Nephron progenitor cell (in vitro differentiated cells): ENCODE data around the gene PTPRK.

Experiments used
- DNase-seq: peaks from one replicate; pipeline ENCODE4 v3.0.0; 2021
- H3K27ac Mint-ChIP-seq: 2 replicates; pipeline ENCODE4 v1.8.0; 2021; ENCODE audit warnings: mild to moderate bottlenecking, moderate library complexity, mixed read lengths
- H3K27me3 Mint-ChIP-seq: 2 replicates; pipeline ENCODE4 v1.8.0; 2021; ENCODE audit warnings: mild to moderate bottlenecking, low read depth, mixed read lengths; ENCODE audit not compliant: poor library complexity
- H3K36me3 Mint-ChIP-seq: 2 replicates; pipeline ENCODE4 v1.8.0; 2021; ENCODE audit warnings: low read depth, mixed read lengths
- H3K4me1 Mint-ChIP-seq: 2 replicates; pipeline ENCODE4 v1.8.0; 2021; ENCODE audit warnings: mixed read lengths
- H3K4me3 Mint-ChIP-seq: 2 replicates; pipeline ENCODE4 v1.8.0; 2021; ENCODE audit warnings: mild to moderate bottlenecking, moderate library complexity, mixed read lengths
- H3K9me3 Mint-ChIP-seq: 2 replicates; pipeline ENCODE4 v1.8.0; 2021; ENCODE audit warnings: mild to moderate bottlenecking, moderate library complexity, mixed read lengths
- CTCF ChIP-seq: fragments of 200-600 bp; sonication (generic); IDR thresholded peaks from 2 replicates; pipeline ENCODE4 v1.5.0; 2021; ENCODE audit warnings: antibody characterized with exemption

PTPRK gene

GRCh38 chr6:128121610-128122009, 398.8 kb downstream of the PTPRK start:
- Mint-ChIP-seq H3K27me3 (no peaks in the 10 kb centered on the region), H3K4me3 (no peak overlapping the region), H3K27ac (no peak overlapping the region), H3K4me1 (no peaks in the 10 kb centered on the region), H3K9me3 (no peaks in the 10 kb centered on the region), H3K36me3 (peaks cover 4% of the 10 kb centered on the region)
- no peak for DNase-seq
- no peak for TF ChIP-seq CTCF

DNA sequence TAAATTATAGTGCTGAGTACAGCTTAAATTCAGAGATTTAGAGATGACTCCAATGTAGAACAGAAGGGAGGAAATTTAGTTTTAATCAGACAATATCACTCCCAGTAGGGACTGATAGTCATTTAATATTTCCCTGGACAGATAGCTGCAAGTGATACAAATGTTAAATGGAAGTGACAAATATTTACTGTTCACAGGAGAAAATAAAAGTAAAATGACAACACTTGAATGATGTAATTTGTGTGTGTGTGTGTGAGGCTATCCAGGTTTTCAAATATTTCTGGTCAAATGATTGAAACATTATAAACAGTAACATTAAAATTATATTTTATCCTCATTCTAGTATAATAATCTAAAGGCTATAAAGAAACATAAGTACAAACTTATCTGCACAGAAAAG, 399.2 kb downstream of the PTPRK start:
- no peak for TF ChIP-seq CTCF
- H3K9me3 Mint-ChIP-seq, result no peaks in the 10 kb centered on the region
- no peak overlapping the region for H3K4me3 Mint-ChIP-seq
- DNase-seq, result no peak
- peaks cover 4% of the 10 kb centered on the region for H3K36me3 Mint-ChIP-seq
- H3K27ac Mint-ChIP-seq, result no peak overlapping the region
- no peaks in the 10 kb centered on the region for H3K27me3 Mint-ChIP-seq
- no peaks in the 10 kb centered on the region for H3K4me1 Mint-ChIP-seq

DNA sequence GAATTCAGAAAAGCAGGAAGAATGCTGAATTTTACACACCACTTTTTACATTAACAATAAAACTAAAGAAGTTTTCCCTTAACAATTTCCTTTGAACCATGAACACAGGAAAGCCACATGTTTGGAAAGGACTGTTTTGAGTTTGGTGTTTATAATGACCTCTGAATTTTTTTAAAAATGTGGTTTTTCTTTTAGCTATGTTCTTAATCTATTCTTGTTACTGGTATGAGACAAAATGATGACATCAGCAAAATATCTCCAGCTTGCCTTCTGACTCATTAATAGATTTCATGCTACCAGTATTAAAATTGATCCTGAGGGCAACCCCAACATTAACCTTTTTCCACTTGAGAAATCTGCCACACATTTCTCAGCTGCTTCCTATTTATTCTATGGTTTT, 402.0 kb downstream of the PTPRK start:
- no peak overlapping the region for H3K4me3 Mint-ChIP-seq
- H3K9me3 Mint-ChIP-seq, result no peaks in the 10 kb centered on the region
- peaks cover 4% of the 10 kb centered on the region for H3K36me3 Mint-ChIP-seq
- no peak for DNase-seq
- no peak for TF ChIP-seq CTCF
- peaks cover 5% of the 10 kb centered on the region for H3K4me1 Mint-ChIP-seq
- H3K27me3 Mint-ChIP-seq, result no peaks in the 10 kb centered on the region
- H3K27ac Mint-ChIP-seq, result no peak overlapping the region

DNA sequence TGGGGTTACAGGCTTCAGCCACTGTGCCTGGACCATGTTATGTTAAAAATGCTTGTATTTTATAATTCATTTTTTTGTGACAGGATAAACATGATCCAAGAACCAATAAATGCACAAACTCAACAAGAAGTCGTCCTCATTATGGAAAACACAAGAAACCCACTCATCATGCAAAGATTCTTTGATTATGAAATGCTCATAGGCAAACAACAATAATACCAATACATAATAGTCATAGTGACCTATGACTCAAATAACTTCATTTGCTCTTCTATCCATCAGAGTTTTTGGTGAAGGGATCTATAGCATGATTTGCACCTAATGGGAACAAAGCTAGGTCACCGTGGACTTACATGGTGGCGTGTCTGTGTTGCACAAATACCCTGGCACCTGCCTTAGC, 402.5 kb downstream of the PTPRK start:
- H3K27me3 Mint-ChIP-seq, result no peaks in the 10 kb centered on the region
- no peak overlapping the region for H3K27ac Mint-ChIP-seq
- H3K36me3 Mint-ChIP-seq, result peaks cover 4% of the 10 kb centered on the region
- peaks cover 7% of the 10 kb centered on the region for H3K4me1 Mint-ChIP-seq
- no peak overlapping the region for H3K4me3 Mint-ChIP-seq
- DNase-seq, result no peak
- H3K9me3 Mint-ChIP-seq, result no peaks in the 10 kb centered on the region
- no peak for TF ChIP-seq CTCF

- no peaks in the 10 kb centered on the region for H3K9me3 Mint-ChIP-seq
Measured at GRCh38 chr6:128114164-128114563, 406.2 kb downstream of the PTPRK start.

More at GRCh38 chr6:128114164-128114563, 406.2 kb downstream of the PTPRK start:
- TF ChIP-seq CTCF, result no peak
- peaks cover 10% of the 10 kb centered on the region for H3K4me1 Mint-ChIP-seq
- DNase-seq, result no peak
- no peaks in the 10 kb centered on the region for H3K27me3 Mint-ChIP-seq
- no peak overlapping the region for H3K4me3 Mint-ChIP-seq
- H3K36me3 Mint-ChIP-seq, result peaks cover 4% of the 10 kb centered on the region
- peak overlapping the region; percentile 62 for H3K27ac Mint-ChIP-seq
